GM19238 (cell line): ENCODE results near the gene CTSZ.
A peak's percentile ranks its signal among the peaks of the same experiment; 100 is the strongest.
"Not testable (repeated sequence)": the region's sequence is repeated elsewhere in the genome, so short reads cannot be mapped to it uniquely, and the experiment has no call there.

ENCODE experiments used
- DNase-seq: peaks from one replicate; pipeline ENCODE4 v3.0.0; 2011; ENCODE audit warnings: low spot score; ENCODE audit not compliant: insufficient read length

The CTSZ gene

DNA sequence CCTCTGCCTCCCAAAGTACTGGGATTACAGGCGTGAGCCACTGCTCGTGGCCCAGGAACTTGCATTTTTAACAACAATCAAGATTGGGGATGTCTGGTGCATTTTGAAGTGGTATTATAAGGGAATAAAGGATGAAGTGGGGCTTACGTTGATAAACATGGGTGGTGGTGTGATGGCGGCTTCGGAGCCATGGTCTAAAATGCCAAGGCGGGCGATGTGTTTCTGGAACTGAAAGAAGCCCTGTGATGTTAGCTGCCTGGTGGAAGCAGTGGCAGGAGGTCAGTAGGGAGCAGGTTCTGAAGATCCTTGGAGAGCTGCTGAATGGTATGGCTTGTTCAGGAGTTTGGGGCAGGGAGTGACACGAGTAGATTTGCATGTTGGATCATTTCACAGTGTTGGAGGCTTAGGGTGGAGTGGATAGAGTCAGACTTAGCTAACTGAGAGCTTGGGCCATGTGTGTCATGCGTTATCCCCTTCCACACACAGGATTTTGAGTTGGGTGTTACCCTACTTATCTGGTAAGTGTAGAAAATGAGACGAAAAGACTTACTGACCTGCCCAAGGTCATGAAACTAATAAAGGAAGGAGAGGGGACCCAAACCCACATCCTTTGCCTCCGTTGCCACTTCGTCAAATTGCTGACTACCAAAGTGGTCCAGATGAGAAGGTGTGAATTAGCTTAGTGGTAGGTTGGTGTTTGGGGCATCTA is 24.5 kb downstream of the CTSZ start:
- no peak for DNase-seq

DNA sequence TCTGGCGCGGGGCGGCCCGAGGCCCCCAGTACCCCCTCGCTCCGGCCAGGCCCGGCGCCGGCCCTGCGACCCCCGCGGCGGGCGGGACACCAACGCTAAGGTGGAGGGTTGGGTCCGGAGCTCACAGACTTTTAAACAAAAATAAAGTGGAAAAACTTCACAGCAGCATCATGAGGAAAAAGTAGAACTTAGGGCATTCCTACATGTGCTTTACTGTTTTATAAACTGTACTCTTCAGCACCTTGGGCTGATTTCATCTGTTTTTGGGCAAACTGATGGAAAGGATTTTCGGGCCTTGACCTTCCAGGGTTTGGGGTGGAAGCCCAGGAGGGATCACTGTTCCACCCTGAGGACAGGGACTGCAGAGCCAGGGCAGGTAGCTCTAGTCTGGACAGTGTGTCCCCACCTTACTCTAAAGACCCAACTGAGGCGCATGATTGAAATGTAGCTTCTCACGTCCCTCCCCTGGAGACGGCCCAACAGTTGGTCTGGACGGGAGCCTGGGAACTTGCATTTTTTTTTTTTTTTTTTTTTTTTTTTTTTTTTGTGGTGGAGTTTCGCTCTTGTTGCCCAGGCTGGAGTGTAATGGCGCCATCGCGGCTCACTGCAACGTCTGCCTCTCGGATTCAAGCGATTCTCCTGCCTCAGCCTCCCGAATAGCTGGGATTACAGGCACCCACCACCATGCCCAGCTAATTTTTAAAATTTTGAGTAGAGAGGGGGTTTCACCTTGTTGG is 25.3 kb downstream of the CTSZ start:
- no peak for DNase-seq

DNA sequence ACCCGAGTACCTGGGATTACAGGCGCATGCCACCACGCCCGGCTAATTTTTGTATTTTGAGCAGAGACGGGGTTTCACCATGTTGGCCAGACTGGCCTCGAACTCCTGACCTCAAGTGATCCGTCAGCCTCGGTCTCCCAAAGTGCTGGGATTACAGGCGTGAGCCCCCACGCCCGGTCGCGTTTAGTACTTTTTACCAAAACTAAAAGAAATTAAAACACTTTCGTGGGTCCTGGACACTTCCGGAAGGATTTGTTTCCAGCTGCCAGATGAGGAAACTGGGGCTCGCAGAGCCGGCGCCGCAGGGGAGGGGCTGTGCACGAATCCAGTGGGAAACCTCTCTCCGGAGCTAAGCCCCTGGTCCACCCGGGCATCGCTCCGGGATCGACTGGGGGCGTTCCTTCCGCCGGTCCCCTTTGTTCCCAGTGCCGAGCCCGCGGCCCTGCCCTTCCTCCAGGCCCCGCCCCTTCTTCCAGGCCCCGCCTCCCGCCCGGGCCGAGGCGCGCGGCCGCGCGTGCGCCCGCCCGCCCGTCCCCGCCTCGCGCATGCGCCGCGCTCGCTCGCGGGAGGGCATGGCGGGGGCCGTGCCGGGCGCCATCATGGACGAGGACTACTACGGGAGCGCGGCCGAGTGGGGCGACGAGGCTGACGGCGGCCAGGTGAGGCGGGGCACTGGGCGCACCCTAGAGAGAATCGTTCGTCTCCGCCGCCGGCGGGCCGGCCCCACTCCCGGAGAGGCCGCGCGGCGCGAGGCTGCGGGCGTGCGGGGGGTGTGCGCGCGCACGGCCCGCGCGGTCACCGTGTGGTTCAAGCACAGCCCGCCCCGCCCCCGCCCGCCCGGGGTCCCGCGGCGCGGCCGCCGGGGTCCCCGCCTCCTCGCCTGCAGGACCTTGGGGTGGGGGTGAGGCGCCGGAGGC is 26.1 kb downstream of the CTSZ start, which contains the start of gene NELFCD:
Gene NELFCD (plus strand): TSS at position 546 of the 917 bp plus-strand sequence. CDS start 54 bp downstream, at position 600.
- peak; percentile 96 for DNase-seq

DNA sequence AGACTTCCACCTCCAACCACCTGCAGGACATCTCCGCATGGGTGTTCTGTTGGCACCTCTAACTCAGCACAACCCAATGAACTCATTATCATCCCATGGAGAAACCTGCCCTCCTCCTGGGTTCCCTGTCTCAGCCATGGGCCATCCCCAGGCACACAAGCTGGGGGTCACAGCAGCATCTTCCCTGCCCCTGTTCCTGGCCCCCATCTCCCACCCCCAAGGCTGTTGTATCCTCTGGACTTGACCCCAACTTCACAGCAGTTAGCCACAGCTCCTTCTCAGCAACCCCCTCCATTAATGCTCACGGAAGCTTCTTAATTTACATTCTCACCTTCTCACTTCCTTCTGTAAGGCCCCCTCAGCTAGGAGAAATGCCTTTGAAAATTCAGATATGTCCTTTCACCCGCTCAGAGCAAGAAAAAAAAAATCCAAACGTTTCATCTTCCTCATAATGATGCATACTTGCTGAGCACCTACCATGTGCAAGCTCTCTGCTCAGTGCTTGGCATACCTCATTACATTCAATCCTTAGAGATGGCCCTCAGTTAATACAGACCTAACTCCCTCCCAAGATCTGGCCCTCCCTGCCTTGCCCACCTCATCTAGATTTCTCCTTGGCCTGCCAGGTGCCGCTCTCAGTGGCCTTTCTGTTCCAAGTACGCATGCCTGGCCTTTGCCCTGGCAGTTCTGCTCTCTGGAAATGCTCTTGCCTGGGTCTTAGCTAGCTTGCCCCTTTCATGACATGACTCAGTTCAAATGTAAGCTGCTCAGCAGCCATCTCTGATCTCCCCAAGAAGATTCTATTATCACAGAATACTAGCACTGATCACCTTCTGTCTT is 28.5 kb downstream of the CTSZ start:
- DNase-seq = no peak

DNA sequence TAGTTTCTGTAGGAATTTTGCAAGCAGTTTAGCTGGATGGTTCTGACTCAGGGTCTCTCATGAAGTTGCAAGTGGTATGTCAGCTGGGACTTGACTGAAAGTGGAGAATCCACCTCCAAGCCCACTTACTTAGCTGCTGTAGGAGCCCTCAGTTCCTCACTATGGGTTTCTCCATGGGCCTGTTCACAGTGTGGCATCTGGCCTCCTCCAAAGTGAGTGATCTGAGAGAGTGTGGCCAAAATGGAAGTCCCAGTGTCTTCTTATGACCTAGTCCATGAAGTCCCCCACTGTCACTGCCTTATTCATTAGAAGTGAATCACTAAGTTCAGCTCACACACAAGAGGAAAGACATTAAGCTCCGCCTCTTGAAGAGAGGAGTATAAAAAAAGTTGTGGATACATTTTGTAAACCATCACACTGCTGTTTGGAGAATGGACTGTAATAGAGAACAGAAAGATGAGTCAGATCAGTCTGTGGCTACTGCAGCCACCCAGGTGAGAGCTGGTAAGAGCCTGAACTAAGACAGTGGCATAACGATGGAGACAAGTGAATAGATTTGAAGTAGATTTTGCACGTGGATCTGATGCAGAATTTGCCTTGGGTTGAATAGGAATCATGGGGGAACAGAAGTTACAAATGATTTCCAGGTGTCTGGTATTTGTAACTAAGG is 30.9 kb downstream of the CTSZ start:
- no peak for DNase-seq

DNA sequence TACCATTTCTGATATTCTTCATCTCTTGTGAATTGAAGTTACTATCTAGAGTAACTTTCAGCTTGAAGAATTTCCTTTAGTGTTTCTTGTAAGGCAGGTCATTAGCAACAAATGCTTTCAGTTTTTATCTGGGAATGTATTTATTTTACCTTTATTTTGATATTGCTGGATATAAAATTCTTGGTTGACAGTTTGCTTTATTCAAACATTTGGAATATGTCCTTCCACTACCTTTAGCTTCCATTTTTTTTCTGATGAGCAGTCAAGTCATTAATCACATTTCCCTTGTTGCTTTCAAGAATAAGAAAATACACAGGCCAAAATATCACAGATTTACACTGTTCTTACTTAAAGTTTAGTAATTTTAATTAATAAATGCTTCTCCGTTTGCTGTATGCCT is 31.7 kb downstream of the CTSZ start:
- no peak for DNase-seq

DNA sequence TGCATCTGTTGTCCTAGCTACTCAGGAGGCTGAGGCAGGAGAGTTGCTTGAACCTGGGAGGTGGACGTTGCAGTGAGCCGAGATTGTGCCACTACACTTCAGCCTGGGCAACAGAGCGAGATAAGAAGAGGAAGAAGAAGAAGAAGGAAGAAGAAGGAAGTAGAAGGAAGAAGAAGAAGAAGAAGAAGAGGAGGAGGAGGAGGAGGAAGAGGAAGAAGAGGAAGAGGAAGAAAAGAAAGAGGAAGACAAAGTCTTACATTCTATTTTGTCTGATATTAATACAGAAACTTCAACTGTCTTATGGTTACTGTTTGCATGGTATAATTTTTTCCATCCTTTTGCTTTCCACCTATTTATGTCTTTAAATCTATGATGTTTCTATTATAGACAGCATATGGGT is 33.2 kb downstream of the CTSZ start:
- DNase-seq = no peak

DNA sequence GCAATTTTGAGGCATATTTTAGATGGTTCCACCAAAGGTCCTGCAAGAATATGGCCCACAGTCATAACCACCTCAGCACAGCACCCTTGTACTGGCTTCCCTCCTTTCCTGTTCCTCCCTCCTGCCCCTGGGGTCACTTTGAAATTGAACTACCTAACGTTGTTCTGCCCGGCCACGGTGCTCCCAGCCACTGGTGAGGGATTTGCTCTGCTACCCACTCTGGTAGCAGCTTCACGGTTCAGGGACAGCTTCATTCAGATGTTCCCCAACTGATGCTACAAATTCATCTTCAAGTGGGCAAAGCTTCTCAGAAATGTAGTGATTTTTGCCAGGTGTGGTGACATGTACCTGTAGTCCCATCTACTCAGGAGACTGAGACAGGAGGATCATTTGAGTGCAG is 33.9 kb downstream of the CTSZ start:
- no peak for DNase-seq

DNA sequence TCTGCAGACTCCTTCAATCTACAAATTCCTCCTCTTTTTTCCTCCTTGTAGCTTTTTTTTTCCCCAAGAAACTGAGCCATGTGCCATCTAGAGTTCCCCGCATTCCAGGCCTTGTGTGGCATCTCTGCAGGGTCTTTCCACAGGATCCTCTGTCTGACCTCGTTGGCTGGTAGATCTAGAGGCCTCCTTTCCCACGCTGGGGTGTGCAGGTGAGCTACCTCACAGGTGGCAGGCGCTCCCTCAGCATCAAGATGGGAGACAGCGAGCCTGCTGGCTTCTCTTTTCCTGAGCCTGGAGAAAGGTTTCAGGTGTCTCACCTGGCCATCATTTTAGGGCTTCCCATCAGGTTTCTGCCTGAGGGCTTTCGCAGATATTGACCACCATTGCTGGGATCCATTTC is 35.6 kb downstream of the CTSZ start:
- no peak for DNase-seq

DNA sequence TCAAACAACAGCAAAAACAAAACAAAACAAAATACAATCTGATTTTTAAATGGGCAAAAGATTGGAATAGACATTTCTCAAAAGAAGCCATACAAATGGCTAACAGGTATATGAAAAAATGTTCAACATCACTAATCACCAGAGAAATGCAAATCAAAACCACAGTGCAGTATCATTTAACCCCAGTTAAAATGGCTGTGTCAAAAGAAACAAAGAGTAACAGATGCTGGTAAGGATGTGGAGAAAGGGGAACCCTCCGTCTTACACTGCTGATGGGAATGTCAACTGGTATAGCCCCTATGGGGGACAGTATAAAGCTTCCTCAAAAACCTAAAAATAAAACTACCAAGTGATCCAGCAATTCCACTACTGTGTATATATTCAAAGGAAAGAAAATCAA is 36.9 kb downstream of the CTSZ start:
- DNase-seq = no peak

DNA sequence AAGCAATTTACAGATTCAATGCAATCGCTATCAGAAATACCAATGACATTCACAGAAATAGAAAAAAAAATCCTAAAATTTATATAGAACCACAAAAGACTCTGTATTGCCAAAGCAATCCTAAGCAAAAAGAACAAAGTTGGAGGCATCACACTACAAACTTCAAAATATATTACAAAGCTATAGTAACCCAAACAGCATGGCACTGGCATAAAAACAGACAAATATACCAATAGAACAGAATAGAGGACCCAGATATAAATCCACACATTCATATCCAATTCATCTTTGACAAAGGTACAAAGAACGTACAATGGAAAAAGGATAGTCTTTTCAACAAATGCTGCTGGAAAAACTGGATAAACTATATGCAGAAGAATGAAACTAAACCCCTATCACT is 37.6 kb downstream of the CTSZ start:
- DNase-seq = no peak

DNA sequence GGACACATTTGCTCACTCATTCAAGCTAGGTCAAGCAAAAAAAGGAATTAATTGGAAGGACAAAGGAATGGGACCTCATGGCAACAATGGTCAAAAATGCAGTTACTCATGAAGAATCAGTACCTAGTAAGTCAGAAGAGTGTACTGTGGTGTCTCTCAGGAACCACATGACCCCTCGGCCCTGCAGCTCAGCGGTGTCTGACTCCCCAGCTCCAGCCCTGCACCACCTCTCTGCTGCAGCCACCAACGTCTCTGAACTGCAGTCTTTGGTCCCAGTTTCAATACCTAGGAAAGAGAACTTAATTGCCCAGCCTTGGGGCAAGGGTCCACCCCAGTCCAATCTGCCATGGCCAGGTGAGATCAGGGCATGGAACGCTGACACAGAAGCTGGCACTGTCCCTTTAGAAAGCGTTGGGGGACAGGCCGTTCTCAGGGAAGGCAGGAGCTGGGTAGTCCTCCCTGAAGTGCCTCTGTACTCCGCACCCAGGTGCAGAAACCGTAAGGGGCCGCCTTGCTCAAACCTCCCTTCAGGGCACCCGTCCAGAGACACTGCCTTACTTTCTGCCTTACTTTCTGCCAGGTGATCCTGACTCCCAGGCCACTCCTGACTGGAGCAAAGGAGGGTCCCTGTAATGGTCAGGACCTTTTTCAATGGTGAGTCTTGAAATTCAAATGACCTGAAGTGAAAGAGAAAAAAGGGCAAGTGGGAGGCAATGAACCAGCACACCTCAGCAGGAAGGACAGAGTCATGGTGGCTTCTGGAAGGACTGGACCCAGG is 39.2 kb downstream of the CTSZ start:
- no peak for DNase-seq

DNA sequence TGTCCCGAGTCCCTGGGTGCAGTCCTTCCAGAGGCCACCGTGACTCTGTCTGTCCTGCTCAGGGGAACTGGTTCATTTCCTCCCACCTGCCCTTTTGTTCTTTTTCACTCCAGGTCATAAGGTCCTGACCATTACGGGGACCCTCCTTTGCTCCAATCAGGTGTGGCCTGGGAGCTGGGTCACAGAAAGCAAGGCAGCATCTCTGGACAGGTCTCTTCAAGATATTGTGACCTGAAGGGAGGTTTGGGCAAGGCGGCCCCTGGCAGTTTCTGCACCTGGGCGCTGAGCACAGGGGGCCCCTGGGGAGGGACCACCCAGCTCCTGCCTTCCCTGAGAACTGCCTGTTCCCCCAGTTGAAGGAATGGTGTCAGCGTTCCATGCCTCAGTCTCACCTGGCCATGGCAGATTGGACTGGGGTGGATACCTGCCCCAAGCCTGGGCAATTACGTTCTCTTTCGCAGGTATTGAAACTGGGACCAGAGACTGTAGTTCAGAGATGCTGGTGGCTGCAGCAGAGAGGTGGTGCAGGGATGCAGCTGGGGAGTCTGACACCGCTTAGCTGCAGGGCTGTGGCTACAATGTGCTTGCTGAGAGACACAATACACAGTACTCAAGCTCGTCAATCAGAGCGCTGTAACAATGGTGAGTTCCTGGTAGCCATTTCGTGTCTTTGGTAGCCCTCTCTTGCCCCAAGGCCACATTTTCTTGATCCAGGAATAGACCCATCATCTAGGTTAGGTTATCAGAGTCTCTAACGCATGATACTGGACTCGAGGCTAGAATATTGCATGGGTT is 41.6 kb downstream of the CTSZ start:
- no peak for DNase-seq

DNA sequence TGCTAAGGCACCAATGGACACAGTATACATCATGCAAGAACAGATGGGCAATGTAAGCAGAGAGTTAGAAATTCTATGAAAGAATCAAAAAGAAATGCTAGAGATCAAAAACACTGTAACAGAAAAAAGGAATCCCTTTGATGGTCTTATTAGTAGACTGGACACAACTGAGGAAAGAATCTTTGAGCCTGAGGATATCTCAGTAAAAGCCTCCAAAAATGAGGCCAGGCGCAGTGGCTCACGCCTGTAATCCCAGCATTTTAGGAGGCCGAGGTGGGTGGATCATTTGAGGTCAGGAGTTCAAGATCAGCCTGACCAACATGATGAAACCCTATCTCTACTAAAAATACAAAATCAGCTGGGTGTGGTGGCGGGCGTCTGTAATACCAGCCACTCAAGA is 43.1 kb downstream of the CTSZ start:
- DNase-seq = not testable (repeated sequence)

DNA sequence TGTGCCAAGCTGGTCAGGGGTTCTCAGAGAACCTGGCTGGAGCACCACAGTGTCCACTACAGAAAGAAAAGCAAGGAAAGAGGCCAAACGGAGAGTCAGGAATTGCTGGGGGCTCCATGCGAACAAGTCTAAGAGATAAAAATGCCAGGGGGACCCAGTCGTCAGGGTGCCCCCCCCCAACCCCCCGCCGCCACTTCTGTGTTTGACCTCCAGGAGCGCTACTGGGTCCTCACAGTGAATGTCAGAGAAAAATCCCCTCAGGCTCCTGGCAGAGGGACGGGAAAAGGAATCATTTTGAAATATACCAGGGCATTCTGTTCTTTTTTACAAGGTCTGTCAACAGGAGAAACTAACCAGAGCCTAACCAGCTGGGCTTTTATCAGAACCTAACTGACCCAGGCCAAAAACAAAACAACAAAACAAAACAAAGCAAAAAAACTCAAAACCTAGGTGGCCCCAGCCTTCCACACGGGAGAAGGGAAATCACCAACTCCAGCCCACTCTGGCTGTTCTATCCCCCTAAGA is 43.9 kb downstream of the CTSZ start:
- no peak for DNase-seq

DNA sequence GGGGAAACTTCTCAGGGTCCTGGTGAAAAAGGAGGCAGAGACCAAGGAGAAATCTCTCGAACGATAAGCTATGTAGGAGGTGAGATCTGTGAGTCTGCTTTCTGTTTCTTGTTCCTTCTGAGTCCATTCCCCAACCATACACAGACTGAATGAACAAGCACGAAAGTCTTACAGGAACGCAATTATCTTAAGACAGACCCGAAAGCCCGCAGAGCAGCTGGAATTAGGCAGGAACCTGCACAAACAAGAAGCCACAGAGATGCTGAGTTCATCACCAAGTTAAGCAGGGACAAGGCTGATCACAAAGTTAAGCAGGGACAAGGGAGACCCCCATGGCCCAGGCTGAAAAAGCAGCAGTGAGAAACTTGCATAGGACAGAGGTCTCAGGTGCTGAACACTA is 47.4 kb downstream of the CTSZ start:
- DNase-seq = no peak

DNA sequence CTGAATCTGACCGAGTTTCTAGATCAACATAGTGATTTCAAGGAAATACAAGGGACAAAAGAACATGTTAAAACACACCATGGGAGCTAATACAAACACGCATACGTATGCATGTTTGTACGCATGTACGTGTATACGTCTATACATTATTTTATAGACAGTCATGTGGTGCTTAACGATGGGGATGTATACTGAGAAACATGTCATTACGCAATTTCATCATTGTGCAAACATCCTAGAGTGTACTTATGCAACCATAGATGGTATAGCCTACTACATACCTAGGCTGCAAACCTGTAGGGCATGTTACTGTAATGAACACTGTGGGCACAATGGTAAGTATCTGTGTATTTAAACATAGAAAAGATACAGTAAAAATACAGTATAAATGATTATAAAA is 51.0 kb downstream of the CTSZ start:
- DNase-seq = no peak

DNA sequence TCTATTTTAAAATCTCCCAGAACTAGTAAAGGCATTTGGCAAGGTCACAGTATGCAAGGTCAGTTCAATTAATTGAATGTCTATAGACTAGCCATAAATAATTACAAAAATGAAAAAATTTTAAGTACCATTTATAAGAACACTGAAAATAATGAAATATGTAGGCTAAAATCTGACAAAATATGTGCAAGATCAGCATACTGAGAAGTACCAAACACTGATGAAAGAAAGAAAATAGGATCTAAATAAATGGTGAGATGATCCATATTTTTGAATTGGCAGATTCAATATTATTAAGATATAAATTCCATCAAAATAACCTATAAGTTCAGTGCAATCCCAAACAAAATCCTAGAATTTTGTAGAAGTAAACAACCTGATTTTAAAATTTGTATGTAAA is 54.0 kb downstream of the CTSZ start:
- no peak for DNase-seq

DNA sequence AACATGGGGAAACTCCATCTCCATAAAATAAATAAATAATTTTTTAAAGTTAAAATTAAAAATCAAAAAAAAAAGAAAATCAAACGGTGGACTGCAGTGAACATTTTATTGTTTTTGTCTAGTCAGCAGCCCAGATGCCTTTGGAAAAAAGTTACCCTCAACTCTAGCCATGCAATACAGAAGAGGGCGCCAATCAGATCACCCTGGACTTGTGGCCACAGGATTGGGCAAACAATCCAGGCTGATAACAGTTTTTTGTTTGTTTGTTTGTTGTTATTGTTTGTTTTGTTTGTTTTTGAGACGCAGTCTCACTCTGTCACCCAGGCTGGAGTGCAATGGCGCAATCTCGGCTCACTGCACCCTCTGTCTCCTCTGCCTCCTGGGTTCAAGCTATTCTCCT is 56.5 kb downstream of the CTSZ start:
- DNase-seq = no peak
